Glutamatergic neuron (in vitro differentiated cells): ENCODE data around the gene PDE1C. TPM values are rescaled to one million over a fixed set of nuclear protein-coding genes. Genes with fewer than 3 reads are reported as not detected.
A peak's percentile ranks its signal among the peaks of the same experiment; 100 is the strongest.

Source experiments
- DNase-seq: peaks from one replicate; pipeline ENCODE4 v3.0.0; 2022
- H3K27ac Mint-ChIP-seq: one replicate; pipeline ENCODE4 v1.8.0; 2020; ENCODE audit warnings: mild to moderate bottlenecking, mixed read lengths, inconsistent platforms; ENCODE audit not compliant: unreplicated experiment
- H3K27me3 Mint-ChIP-seq: one replicate; pipeline ENCODE4 v1.8.0; 2020; ENCODE audit warnings: mild to moderate bottlenecking, moderate library complexity, mixed read lengths, inconsistent platforms; ENCODE audit not compliant: unreplicated experiment
- H3K36me3 Mint-ChIP-seq: one replicate; pipeline ENCODE4 v1.8.0; 2020; ENCODE audit warnings: mild to moderate bottlenecking, mixed read lengths, inconsistent platforms; ENCODE audit not compliant: unreplicated experiment
- H3K4me1 Mint-ChIP-seq: one replicate; pipeline ENCODE4 v1.8.0; 2020; ENCODE audit warnings: mild to moderate bottlenecking, low read depth, mixed read lengths, inconsistent platforms; ENCODE audit not compliant: unreplicated experiment
- H3K4me3 Mint-ChIP-seq: one replicate; pipeline ENCODE4 v1.8.0; 2020; ENCODE audit warnings: mild to moderate bottlenecking, mixed read lengths, inconsistent platforms; ENCODE audit not compliant: unreplicated experiment
- H3K9me3 Mint-ChIP-seq: one replicate; pipeline ENCODE4 v1.8.0; 2020; ENCODE audit warnings: mild to moderate bottlenecking, moderate library complexity, mixed read lengths, inconsistent platforms; ENCODE audit not compliant: unreplicated experiment
- total RNA-seq: library from RNA; stranded (reverse); fragmentation: NEBNext Ultra II Directional; extraction: Animal tissue kit (Norgen Biotek cat#: 25700); gene quantifications from one replicate; pipeline ENCODE4 v1.2.1, GENCODE V29; 2021; ENCODE audit not compliant: unreplicated experiment
- TF ChIP-seq, protein P1 (sequence below): fragments of 200-600 bp; sonication (generic); IDR thresholded peaks from one replicate; pipeline ENCODE4 v1.5.0; 2021; ENCODE audit not compliant: partially characterized antibody, unreplicated experiment

PDE1C gene
- total RNA-seq, 1 donor from 2014 or later: 3.3 TPM

DNA sequence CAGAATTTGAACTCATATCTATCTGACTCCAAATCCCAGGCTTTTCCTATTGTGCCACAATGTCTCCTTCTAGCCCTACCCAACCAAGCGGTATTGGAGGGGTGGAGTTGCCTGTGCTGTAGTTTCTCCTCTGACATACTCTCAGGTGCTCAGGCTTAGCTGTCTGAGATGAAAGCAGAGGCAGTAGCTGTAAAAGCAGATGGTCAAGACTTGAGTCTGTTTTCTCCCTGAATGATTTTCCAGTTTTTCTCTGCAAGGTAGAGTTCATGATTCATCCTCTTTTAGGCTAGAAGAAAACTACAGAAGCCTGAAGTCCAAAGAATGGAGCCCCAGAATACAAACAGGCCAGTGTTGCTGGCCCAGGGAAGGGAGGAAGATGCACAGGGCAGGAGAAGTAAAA, 130.0 kb downstream of the PDE1C start:
- DNase-seq: no peak
- Mint-ChIP-seq H3K27ac (no peak overlapping the region), H3K4me3 (no peak overlapping the region), H3K36me3 (no peaks in the 10 kb centered on the region), H3K9me3 (no peaks in the 10 kb centered on the region), H3K27me3 (no peaks in the 10 kb centered on the region), H3K4me1 (no peaks in the 10 kb centered on the region)
- TF ChIP-seq, protein P1, sequence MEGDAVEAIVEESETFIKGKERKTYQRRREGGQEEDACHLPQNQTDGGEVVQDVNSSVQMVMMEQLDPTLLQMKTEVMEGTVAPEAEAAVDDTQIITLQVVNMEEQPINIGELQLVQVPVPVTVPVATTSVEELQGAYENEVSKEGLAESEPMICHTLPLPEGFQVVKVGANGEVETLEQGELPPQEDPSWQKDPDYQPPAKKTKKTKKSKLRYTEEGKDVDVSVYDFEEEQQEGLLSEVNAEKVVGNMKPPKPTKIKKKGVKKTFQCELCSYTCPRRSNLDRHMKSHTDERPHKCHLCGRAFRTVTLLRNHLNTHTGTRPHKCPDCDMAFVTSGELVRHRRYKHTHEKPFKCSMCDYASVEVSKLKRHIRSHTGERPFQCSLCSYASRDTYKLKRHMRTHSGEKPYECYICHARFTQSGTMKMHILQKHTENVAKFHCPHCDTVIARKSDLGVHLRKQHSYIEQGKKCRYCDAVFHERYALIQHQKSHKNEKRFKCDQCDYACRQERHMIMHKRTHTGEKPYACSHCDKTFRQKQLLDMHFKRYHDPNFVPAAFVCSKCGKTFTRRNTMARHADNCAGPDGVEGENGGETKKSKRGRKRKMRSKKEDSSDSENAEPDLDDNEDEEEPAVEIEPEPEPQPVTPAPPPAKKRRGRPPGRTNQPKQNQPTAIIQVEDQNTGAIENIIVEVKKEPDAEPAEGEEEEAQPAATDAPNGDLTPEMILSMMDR: no peak

DNA sequence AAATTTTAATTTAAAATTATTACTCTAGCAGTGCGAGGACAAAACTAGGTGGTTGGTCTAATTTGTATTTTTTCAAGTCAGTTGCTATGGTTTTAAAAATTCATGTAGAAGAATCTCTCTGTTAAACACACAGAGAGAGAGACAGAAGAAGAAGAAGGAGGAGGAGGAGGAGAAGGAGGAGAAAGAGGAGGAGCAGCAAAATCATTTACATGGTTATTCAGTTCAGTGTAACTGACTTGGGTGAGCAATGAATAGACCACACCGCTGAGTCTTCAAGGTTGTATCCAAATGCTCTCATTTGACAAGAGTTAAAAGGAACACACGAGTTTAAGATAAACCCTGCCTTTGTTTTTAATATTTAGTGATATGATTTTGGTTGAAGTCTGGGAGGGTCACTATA, 131.1 kb downstream of the PDE1C start:
- Mint-ChIP-seq H3K27me3 (no peaks in the 10 kb centered on the region), H3K36me3 (no peaks in the 10 kb centered on the region), H3K9me3 (no peaks in the 10 kb centered on the region), H3K27ac (no peak overlapping the region), H3K4me1 (no peaks in the 10 kb centered on the region), H3K4me3 (no peak overlapping the region)
- TF ChIP-seq, protein P1: no peak
- DNase-seq: no peak

DNA sequence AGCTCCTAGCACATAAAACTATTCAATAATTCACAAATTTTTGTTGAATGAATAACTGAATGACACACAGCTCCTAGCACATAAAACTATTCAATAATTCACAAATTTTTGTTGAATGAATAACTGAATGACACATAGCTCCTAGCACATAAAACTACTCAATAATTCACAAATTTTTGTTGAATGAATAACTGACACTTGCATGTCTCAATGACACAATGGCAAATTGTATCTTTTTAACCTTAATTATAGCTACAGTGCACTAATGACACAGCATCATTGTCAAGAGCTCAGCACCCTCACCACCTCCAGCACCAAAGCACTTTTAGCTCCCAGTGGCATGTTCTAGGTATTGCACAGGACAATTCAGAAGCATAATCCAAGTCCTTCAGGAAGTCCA, 131.6 kb downstream of the PDE1C start:
- H3K4me1 Mint-ChIP-seq: no peaks in the 10 kb centered on the region
- H3K4me3 Mint-ChIP-seq: no peak overlapping the region
- H3K27me3 Mint-ChIP-seq: no peaks in the 10 kb centered on the region
- no peaks in the 10 kb centered on the region for H3K9me3 Mint-ChIP-seq
- H3K27ac Mint-ChIP-seq: no peak overlapping the region
- no peaks in the 10 kb centered on the region for H3K36me3 Mint-ChIP-seq
- TF ChIP-seq, protein P1: peak; percentile 37
- no peak for DNase-seq

DNA sequence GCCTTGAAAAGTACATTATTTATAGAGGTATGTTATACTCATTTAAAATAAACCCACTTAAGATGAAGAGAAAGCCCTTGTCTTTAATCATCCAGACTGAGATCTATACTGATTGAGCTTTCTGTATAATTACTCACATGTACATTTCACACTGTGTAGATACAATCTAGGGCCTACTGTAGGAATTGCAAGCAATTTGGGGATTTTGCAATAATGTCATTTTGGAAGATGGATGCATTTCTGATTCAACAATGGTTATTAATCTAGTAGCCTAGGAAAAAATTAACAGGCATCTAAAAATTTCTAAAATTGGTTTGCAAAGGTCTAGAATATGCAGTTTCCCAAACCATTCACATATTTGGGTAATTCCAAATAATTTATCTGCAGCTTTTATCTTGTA, 132.2 kb downstream of the PDE1C start:
- no peaks in the 10 kb centered on the region for H3K27me3 Mint-ChIP-seq
- H3K36me3 Mint-ChIP-seq: no peaks in the 10 kb centered on the region
- DNase-seq: no peak
- TF ChIP-seq, protein P1: no peak
- H3K4me1 Mint-ChIP-seq: no peaks in the 10 kb centered on the region
- no peaks in the 10 kb centered on the region for H3K9me3 Mint-ChIP-seq
- H3K27ac Mint-ChIP-seq: no peak overlapping the region
- H3K4me3 Mint-ChIP-seq: no peak overlapping the region

DNA sequence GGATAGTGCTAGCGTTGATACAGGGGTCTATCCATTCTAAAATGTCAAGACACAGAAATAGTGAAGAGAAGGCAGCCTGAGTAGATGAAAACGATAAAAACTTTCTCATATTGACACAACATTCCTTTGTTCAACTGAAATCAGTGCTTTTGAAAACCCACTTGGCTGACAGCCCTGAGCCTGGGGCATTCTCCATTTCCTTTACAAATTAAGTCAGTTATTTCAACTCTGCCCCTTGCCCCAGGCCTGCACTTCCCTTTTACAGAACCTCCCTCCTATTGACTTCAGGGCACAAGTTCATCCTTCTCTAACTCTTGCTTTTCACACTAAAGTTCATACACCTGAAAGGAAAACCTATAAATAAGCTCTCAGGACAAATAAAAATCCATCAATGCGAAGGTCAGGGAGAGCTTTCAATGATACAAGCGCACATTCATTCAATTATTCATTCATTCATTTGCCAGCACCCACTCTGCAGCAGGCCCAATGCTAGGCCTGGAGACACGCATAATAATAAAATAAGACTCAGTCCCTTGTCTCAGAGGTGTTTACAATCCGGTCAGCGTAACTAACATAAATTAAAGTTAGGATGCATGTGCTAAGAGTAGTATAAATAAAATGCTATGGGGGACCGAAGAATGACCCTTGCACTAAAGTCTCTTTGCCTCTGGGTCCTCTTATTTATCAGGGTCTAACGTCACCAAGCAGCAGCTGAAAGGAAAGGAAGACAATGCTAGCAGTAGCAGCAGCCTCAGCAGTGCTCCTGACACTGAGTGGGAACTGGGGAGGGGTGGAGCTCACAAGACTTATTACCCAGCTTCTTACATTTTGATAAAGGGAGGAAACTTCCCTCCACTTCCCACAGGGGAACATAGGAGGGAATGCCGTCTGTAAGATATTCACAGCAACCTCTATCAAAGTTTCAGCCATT, 134.8 kb downstream of the PDE1C start:
- H3K4me3 Mint-ChIP-seq: no peak overlapping the region
- no peaks in the 10 kb centered on the region for H3K9me3 Mint-ChIP-seq
- H3K27ac Mint-ChIP-seq: no peak overlapping the region
- H3K36me3 Mint-ChIP-seq: no peaks in the 10 kb centered on the region
- TF ChIP-seq, protein P1: no peak
- H3K4me1 Mint-ChIP-seq: no peaks in the 10 kb centered on the region
- no peaks in the 10 kb centered on the region for H3K27me3 Mint-ChIP-seq
- DNase-seq: no peak
